Renal pelvis (tissue), 4 donors: ENCODE measurements around the gene PTPRU. TPM values are rescaled to one million over a fixed set of nuclear protein-coding genes. Genes with fewer than 3 reads are reported as not detected.

Experiments used
- DNase-seq: peaks from one replicate; pipeline ENCODE4 v3.0.0-alpha.2; 2013
- polyA plus RNA-seq, 3 donors: library from polyadenylated mRNA; unstranded; fragments of 120-200 nt; gene quantifications; one replicate each; pipeline ENCODE4 v1.2.1, GENCODE V29; 2013; ENCODE audit not compliant: insufficient read length in 3 of 3

Gene PTPRU
- polyA plus RNA-seq, 3 donors: 15.4 to 19.5 (median 15.7) TPM

DNA sequence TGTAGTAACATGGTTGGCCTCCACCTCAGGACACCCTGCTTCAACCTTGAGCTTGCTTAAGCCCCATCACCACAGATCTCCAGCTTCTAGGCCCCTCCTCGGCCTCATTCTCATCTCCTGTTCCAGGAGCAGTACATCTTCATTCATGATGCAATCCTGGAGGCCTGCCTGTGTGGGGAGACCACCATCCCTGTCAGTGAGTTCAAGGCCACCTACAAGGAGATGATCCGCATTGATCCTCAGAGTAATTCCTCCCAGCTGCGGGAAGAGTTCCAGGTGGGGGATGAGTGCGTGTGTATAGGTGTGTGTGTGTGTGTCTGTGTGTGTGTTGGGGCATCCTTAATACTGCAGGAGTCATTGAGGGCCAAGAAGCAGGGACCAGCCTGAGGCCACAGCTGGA lies 79.6 kb downstream of the PTPRU start:
- DNase-seq: no peak

DNA sequence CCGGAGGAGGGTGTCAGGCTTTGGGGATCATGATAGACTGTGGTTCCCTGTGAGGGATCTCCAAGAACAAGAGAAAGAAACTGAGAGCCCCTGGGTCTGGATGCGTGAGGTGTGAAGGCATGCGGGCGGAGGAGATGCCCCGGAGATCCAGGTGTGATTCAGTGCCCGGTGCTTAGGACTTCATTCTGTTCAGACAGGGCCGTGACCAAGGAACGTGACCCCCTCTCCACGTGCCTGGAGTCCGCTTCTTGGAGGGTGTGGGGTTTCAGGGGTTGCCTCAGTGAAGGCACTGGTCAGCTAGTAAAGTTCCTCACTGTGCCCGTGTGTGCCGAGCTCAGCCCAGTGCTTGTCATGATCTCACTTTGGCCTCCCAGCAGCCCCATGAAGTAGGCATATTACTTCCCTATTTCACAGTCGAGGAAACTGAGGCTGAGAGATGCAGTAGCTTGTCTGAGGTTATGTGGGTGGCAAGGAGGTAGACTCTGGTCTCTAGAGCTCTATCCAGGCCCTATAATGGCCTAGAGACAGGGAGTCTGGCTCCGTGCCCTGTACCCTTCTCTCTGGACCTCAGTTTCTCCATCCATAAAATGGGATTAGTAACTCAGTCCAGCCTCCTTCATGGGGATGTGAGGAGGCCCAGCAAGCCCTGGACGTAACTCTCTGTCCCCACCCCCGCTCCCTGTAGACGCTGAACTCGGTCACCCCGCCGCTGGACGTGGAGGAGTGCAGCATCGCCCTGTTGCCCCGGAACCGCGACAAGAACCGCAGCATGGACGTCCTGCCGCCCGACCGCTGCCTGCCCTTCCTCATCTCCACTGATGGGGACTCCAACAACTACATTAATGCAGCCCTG lies 81.0 kb downstream of the PTPRU start:
- no peak for DNase-seq

DNA sequence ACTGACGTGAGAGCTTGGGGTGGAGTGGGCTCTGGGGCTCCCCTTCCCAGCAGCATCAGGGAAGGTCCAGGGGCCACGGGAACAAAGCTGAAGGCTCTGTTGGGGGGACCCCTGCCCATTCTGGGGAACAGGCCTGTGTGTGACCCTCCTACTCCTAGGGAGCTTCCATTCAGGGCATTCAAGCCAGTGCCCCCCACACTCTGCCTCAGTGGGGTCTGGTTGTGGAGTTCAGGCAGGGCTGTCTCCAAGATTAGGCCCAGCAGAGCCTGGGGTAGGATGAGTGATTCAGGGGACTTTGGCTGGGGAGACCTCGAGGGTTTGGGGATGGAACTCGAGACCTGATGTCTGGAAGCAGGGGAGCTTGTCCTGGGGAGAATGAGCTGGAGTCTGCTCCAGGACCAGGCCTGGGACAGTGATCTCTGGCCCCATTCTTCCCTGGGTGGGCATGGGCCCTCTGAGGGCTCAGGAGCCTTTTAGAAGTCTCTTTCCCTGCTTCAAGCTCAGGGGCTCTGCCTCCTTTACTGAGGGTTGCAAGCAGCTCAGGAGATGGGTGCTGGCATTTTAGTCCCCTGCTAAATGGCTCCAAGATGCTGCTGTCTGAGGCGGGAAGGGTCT lies 81.7 kb downstream of the PTPRU start:
- no peak for DNase-seq

DNA sequence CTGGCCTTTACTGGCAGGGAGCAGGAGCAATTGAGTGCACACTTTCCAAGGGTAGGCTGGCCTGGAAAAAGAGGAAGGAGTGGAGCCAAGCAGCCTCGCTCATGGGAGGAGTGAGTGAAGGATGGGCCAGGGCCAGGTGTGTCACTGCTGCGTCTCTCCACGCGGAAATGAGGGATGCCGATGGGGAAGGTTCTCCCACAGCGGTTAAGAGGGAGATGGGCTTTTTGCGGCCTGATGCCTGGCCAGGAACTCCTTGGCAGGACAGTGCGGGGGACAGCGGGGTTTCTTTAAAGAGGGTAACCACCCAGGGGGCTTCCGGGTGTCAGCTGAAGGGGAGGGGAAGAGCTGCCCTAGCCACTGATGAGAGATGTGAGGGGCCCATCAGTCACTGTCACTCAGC lies 82.4 kb downstream of the PTPRU start:
- DNase-seq: no peak

DNA sequence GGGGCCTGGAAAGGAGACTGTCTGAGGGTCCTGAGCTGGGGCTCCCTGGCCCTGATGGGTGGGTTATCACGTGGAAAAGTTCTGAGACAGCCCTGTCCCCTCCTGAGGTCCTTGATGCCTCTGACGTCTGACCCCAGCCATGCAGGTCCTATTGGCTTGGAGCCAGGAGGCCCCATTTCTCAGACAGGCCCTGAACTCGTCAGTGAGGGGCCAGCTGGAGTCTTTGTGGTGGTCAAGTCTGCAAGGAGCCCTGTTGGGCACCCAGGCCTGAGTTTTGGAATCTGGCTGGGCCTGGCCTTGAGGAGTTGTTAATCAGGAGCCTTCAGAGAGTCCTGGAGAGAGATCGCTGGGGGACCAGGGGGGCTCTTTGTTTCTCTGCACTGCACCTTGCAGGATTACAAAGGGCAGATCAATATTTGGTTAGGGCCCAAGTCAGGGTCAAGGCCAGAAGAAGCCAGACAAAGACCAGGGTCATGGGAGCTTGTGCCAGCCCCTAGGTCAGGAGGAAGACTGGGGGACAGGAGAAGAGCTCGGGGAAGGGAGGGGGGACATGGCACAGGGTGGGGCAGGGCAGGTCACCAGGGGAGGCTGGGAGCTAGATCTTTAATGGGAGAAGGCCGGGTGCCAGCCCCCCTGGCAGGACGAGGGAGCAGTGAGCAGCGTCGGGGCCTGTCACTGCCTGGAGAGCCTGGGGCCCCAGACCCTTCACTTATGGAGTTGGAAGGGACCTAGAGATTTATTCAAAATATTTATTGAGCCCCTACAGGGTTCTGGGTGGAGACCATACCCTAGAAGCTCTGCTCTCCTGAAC lies 83.2 kb downstream of the PTPRU start:
- DNase-seq: no peak

DNA sequence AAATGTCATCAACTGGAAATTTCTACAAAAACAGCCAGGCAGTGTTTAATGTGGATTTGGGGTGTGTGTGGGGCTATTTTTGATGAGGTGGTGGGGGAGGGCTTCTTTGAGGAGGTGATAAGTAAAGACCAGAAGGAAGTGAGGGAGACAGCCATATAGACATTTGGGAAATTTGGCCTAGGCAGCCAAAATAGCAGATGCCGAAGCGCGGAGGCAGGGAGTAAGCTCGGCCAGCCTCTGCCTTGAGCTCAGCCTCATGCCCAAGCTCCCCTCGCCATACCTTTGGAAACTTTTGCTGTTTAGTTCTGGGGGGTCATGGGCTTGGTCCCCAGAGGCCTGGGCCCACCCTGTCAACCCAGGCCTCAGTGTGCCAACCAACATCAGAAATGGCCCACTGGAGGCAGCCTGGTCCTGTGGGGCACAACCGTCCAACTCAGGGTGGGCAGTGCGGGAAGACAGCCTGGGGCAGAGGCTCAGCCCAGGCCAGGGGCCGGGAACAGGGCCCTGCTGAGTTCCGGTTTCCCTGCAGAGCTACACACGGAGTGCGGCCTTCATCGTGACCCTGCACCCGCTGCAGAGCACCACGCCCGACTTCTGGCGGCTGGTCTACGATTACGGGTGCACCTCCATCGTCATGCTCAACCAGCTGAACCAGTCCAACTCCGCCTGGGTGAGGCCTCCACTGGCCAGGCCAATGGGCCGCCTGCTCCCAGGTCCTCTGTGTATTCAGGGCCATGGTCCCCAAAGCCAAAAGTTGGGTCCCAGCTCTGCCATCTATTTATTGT lies 84.0 kb downstream of the PTPRU start:
- no peak for DNase-seq

DNA sequence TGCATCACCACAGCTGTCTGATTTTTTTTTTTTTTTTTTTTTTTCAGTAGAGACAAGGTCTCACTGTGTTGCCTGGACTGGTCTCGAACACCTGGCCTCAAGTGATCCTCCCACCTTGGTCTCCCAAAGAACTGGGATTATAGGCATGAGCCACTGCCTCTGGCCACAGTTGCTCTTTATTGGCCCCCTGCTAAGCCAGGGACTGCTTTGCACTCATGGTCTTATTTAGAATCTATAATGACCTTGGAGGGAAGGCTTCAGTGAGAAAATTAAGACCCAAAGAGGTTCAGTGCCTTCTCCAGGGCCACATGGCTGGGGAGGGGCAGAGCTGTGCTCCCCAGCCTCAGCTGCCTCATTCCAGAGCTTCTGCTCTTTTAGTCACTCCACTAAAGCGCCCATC lies 84.9 kb downstream of the PTPRU start:
- DNase-seq: no peak

DNA sequence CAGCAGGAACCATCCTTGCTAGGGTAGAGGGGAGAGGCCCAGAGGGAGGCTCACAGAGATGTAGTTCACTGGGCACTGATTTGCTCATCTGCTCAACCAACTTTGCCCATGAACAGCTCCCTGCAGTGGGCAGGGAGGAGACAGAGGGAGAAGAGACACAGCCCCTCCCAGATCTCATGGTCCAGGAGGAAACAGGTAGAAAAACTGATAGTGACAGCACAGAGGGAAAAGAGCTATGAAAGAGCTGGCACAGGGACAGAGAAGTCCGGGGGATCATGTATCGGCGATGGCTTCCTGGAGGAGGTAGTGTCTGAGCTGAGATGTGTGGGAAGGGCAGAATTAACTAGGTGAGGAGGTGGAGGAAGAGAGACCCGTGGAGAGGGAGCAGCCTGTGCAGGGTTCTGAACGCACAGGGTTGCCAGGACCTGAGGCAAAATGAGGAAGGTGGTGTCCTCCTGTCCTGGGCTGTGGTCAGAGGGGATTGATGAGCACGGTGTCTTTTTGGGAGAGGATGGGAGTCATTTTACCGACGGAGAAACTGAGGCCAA lies 85.9 kb downstream of the PTPRU start:
- DNase-seq: no peak

DNA sequence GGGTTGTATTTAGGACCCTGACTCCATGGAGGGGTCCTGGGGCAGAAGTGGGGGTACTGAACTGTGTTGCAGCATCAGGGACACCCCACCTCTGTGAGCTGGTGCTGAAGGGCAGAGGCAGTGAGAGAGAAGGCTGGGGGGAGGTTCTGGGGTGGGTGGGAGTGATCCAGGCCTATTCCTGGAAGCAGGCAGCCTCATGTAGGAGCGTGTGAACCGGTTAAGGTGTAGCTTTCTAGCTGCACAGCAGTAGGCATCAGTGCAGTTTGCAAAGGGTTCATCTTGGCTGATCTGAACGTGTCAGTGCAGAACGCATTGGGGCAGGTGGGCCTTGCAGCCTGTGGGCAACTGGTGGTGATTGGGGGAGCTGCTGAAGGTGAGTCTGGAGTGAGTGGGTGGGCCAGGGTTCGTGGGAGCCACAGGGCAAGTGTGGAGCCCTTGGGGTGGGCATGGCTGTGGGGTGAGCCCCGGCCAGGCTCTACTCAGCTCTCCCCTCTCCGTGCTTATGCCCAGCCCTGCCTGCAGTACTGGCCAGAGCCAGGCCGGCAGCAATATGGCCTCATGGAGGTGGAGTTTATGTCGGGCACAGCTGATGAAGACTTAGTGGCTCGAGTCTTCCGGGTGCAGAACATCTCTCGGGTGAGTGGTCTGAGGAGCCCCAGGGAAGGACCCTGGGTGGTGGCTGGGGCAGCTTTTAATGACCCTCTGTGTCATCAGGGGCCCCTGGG lies 86.7 kb downstream of the PTPRU start:
- no peak for DNase-seq

DNA sequence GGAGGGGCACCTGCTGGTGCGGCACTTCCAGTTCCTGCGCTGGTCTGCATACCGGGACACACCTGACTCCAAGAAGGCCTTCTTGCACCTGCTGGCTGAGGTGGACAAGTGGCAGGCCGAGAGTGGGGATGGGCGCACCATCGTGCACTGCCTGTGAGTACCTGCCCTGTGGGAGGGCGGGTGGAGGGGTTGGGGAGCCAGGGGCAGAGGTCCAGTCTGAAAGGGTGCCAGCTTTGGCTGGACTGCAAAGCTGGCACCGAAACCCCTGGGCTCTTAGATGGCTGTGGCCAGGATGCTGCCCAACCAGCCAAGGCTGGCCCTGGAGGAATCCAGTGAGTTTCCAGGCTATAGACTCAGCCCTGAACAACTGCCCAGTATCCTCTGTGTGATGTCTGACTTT lies 87.3 kb downstream of the PTPRU start:
- DNase-seq: no peak

DNA sequence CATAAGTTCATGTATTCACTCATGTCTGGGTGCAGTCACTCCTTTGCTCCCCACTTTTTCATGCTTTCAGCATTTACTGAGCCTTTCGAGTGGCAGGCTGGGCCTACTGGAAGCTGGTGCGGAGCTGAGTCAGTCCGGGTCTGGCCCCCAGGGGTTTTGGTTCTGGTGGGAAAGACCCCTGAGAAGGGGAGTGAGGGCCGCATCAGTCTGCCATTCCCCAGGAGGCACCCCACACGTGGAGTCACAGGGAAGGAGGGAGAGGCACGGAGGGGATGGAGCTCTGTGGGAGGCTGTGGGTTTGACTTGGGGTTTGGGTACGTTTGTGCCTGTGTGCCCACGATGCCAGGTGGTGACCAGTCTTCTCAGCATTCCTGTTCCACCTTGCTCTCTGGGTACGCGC lies 87.9 kb downstream of the PTPRU start:
- no peak for DNase-seq

DNA sequence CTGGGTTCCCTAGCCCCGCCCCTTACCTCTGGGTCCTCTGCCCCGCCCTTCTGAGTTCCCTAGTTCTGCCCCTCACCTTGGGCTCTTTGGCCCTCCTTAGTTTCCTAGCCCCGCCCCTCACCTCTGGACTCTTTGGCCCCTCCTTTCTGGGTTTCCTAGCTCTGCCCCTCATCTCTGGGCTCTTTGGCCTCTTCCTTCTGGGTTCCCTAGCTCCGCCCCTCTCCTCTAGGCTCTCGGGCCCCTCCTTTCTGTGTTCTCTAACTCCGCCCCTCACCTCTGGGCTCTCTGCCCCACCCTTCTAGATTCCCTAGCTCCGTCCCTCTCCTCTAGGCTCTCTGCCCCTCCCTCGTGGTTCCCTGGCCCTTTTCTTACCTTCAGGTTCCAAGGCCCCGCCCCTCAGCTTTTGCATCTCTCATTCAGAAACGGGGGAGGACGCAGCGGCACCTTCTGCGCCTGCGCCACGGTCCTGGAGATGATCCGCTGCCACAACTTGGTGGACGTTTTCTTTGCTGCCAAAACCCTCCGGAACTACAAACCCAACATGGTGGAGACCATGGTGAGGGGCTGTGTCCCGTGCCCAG lies 88.5 kb downstream of the PTPRU start:
- peak; percentile 35 for DNase-seq

DNA sequence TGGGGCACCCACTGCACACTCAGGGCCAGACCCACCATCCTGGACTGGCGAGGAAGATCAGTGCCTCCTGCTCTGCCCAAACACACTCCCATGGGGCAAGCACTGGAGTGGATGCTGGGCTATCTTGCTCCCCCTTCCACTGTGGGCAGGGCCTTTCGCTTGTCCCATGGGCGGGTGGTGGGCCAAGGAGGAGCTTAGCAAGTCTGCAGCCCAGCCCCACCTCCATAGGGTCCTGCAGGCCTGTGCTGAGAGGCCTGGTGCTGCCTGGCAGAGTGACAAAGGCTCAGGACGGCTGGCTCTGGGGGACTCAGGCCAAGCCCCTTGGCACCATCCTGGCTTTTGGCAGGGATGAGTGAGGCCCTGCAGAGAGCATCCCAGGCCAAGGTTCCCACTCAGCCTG lies 89.4 kb downstream of the PTPRU start:
- DNase-seq: no peak

DNA sequence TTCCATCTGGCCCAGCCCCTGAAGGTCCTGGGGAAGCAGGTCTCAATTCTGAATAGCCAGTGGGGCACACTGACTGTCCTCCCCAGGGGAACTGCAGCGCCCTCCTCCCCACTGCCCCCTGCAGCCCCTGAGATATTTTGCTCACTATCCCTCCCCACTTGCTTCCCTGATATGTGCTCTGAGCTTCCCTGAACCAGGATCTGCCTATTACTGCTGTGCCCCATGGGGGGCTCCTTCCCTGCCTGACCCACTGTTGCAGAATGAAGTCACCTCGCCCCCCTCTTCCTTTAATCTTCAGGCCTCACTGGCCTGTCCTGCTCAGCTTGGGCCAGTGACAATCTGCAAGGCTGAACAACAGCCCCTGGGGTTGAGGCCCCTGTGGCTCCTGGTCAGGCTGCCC lies 89.8 kb downstream of the PTPRU start:
- no peak for DNase-seq

DNA sequence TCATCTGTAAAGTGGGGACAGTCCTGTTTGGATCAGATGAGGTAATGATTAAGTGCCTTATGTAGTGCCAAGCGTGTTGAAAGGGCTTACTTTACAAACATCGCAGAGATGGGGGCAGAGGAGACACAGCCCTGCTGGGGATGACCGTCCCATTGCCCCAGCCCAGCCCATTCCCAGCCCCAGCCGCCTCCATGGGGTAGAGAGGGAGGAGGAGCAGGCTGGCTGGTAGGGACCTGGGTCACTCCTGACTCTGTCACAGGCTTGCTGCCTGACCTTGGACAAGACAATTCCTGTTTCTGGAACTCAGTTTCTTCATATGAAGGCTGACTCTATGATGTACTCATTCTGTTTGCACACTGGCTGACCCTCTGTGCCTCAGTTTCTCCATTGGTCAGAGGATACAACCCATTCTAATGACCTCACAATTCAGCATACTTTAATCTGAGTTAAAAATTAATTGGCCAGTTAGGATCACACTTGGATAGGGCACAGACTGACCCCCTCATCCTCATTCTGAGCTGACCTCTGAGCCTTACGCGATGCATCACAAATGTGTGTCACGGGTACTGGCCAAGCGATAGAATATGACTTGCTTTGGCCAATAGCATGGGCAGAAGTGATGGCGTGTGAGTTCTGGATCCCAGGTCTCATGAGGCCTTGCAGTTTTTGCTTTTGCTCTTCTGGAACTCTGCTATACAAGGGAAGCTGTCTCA lies 91.1 kb downstream of the PTPRU start:
- DNase-seq: no peak

DNA sequence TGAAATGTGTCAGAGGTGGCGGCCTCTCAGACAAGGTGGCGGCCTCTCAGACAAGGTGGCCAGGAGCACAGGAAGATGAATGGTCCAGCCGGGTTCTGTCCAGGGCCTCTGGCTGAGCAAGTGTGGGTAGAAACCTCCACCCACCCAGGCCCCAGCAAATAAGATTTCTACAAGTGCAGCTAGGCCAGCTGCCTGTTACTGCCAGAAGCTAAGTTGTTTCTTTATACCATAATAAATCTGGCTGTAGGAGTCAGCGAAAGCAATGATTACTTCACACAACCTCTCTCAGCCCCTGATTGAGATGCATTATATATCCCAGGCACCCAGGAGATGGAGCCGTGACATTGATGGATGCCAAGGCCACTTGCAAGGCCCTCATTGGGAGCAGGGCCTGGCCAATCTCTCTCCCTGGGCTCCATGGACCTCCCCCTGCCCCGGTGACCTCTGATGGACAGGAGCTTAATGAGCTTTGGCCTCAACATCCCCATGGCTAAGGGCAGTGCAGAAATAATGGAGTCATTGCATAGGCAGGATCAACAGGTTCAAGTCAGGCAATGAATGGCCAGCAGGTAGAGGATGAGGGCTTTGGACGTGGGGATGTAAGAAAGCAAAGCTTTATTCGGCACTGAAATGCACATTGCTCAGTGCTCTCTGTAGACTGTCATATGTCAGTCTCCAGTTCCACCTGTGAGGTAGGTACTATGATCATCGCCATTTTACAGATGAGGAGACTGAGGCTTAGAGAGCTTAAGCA lies 92.9 kb downstream of the PTPRU start:
- no peak for DNase-seq

DNA sequence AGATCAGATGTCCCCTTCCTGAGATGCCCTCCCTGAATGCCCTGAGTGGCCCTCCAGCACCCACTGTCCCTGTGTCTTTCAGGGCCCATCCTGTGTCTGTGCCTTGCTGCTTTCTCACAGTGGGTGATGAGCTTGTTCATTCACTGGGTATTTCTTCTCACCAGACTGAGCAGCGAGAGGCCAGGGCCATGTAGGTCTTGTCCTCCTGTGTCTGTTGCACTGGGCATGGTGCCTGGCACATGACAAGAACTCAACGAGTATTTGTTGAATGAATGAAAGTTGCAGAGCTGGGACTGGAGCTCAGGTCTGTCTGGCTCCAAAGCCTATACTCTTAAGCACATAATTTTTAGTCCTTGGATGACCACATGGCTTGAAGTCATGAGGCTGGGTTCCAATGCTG lies 93.8 kb downstream of the PTPRU start:
- no peak for DNase-seq

DNA sequence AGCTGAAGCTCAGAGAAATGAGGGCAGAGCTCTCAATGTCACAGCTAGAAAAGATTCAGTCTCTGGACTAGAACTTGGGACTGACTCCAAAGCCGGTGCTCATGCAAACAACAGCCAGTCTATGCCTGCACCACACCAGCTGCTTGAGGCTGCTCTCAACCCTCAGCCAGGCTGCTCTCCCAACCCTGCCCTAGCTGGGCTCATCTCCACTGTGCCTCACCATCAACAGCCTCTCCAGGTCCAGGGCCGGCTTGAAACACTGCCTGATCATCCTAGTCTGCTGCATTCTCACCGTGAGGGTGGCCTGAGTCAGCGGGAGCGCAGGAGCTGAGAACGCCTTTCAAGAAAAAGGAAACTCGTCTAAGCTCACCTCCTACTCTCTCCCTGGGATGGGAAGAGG lies 94.5 kb downstream of the PTPRU start:
- DNase-seq: no peak

DNA sequence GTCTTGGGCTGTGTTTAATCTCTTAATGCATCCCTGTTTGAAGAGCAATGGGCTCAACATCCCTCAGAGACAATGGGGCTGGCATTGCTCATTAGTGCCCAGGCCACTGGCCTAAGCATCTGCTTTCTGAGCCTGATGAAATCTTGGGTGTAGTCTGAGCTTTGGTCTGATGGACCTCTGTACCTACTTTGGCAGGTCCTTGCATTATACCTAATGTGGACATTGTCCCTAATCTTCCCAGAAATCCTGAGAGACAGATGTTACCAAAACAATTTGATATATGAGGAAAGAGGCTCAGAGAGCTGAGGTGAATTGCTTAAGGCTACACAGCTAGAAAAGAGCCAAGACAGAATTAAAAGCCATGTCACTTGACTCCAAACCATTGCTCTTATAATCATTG lies 95.0 kb downstream of the PTPRU start:
- no peak for DNase-seq
